ENCODE results near the gene GABBR2. TPM values are rescaled to one million over a fixed set of nuclear protein-coding genes. Genes with fewer than 3 reads are reported as not detected.
"Not testable (repeated sequence)": the region's sequence is repeated elsewhere in the genome, so short reads cannot be mapped to it uniquely, and the experiment has no call there.

GABBR2 gene
- polyA plus RNA-seq, 1 donor = 0.69 TPM

- no peaks in the 10 kb centered on the region for H3K27me3 ChIP-seq (ENCODE audit: control insufficient read depth, insufficient read depth, low read length)
- no peak overlapping the region for H3K27ac ChIP-seq (ENCODE audit: low read length)
- no peaks in the 10 kb centered on the region for H3K36me3 ChIP-seq (ENCODE audit: control insufficient read depth, insufficient read depth, low read length)
- no peak overlapping the region for H3K4me3 ChIP-seq (ENCODE audit: low read length)
- WGBS (ENCODE audit: insufficient coverage, low lambda C conversion rate) = no CpG with 5 or more reads among the region's 2 CpGs
- DNase-seq = no peak
- H3K9me3 ChIP-seq (ENCODE audit: control insufficient read depth, low read depth, low read length) = peaks cover 3% of the 10 kb centered on the region
- no peaks in the 10 kb centered on the region for H3K4me1 ChIP-seq (ENCODE audit: control insufficient read depth, insufficient read depth, low read length)
Measured at GRCh38 chr9:98503867-98504266, 204.9 kb downstream of the GABBR2 start.

- H3K27me3 ChIP-seq (ENCODE audit: control insufficient read depth, insufficient read depth, low read length) = no peaks in the 10 kb centered on the region
- H3K4me3 ChIP-seq (ENCODE audit: low read length) = no peak overlapping the region
- H3K36me3 ChIP-seq (ENCODE audit: control insufficient read depth, insufficient read depth, low read length) = no peaks in the 10 kb centered on the region
- no peaks in the 10 kb centered on the region for H3K4me1 ChIP-seq (ENCODE audit: control insufficient read depth, insufficient read depth, low read length)
- no peaks in the 10 kb centered on the region for H3K9me3 ChIP-seq (ENCODE audit: control insufficient read depth, low read depth, low read length)
- DNase-seq = peak; percentile 34 to 62
- WGBS (ENCODE audit: insufficient coverage, low lambda C conversion rate) = no CpG with 5 or more reads among the region's 5 CpGs
- no peak overlapping the region for H3K27ac ChIP-seq (ENCODE audit: low read length)
Measured at GRCh38 chr9:98502976-98503325, 205.8 kb downstream of the GABBR2 start.

GRCh38 chr9:98502311-98502975, 206.3 kb downstream of the GABBR2 start:
- Histone ChIP-seq H3K27me3 (ENCODE audit: control insufficient read depth, insufficient read depth, low read length) (no peaks in the 10 kb centered on the region), H3K9me3 (ENCODE audit: control insufficient read depth, low read depth, low read length) (no peaks in the 10 kb centered on the region), H3K27ac (ENCODE audit: low read length) (no peak overlapping the region), H3K4me1 (ENCODE audit: control insufficient read depth, insufficient read depth, low read length) (no peaks in the 10 kb centered on the region), H3K36me3 (ENCODE audit: control insufficient read depth, insufficient read depth, low read length) (no peaks in the 10 kb centered on the region), H3K4me3 (ENCODE audit: low read length) (no peak overlapping the region)
- no peak for DNase-seq
- 100% methylated on average over 1 of the region's 6 CpGs for WGBS (ENCODE audit: insufficient coverage, low lambda C conversion rate)

- Histone ChIP-seq H3K9me3 (ENCODE audit: control insufficient read depth, low read depth, low read length) (no peaks in the 10 kb centered on the region), H3K4me1 (ENCODE audit: control insufficient read depth, insufficient read depth, low read length) (no peaks in the 10 kb centered on the region), H3K27ac (ENCODE audit: low read length) (no peak overlapping the region), H3K36me3 (ENCODE audit: control insufficient read depth, insufficient read depth, low read length) (no peaks in the 10 kb centered on the region), H3K27me3 (ENCODE audit: control insufficient read depth, insufficient read depth, low read length) (no peaks in the 10 kb centered on the region), H3K4me3 (ENCODE audit: low read length) (no peak overlapping the region)
- 67% methylated on average over 1 of the region's 8 CpGs for WGBS (ENCODE audit: insufficient coverage, low lambda C conversion rate)
- DNase-seq = no peak
Measured at GRCh38 chr9:98501819-98502218, 206.9 kb downstream of the GABBR2 start.

GRCh38 chr9:98501259-98501658, 207.5 kb downstream of the GABBR2 start:
- not testable (repeated sequence) for H3K4me1 ChIP-seq (ENCODE audit: control insufficient read depth, insufficient read depth, low read length); H3K9me3 ChIP-seq (ENCODE audit: control insufficient read depth, low read depth, low read length); H3K27me3 ChIP-seq (ENCODE audit: control insufficient read depth, insufficient read depth, low read length); H3K4me3 ChIP-seq (ENCODE audit: low read length); H3K36me3 ChIP-seq (ENCODE audit: control insufficient read depth, insufficient read depth, low read length); DNase-seq; H3K27ac ChIP-seq (ENCODE audit: low read length)
- no CpG with 5 or more reads among the region's 8 CpGs for WGBS (ENCODE audit: insufficient coverage, low lambda C conversion rate)

DNA sequence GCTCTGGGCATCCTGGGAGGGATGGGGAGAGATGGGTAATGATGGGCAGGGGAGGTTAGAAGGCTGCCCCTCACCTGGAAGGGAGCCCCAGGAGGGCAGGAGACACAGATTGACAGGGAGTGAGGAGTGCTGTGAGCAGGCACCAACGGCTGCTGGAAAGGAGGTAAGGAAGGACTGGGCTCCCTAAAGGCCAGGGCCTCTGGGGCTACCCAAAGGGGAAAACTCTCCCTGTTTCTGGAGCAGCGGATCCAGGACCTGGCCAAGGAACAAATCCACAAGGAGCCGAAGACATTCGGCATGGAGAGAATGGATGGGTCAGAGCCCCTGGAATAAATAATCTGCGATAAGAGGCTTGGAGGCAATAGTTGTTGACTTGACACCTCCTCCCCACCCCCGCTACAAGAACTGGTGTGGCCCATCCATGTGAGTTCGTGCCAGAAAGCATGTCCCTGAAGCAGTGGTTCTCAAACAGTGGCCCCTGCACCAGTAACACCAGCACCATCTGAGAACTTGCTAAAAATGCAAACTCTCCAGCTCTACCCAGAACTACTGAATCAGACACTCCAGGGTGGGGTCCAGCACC, 208.3 kb downstream of the GABBR2 start:
- H3K27ac ChIP-seq (ENCODE audit: low read length) = no peak overlapping the region
- H3K9me3 ChIP-seq (ENCODE audit: control insufficient read depth, low read depth, low read length) = no peaks in the 10 kb centered on the region
- H3K36me3 ChIP-seq (ENCODE audit: control insufficient read depth, insufficient read depth, low read length) = no peaks in the 10 kb centered on the region
- H3K4me1 ChIP-seq (ENCODE audit: control insufficient read depth, insufficient read depth, low read length) = no peaks in the 10 kb centered on the region
- no peaks in the 10 kb centered on the region for H3K27me3 ChIP-seq (ENCODE audit: control insufficient read depth, insufficient read depth, low read length)
- no peak overlapping the region for H3K4me3 ChIP-seq (ENCODE audit: low read length)
- WGBS (ENCODE audit: insufficient coverage, low lambda C conversion rate) = 60% methylated on average over 1 of the region's 7 CpGs
- DNase-seq = no peak

DNA sequence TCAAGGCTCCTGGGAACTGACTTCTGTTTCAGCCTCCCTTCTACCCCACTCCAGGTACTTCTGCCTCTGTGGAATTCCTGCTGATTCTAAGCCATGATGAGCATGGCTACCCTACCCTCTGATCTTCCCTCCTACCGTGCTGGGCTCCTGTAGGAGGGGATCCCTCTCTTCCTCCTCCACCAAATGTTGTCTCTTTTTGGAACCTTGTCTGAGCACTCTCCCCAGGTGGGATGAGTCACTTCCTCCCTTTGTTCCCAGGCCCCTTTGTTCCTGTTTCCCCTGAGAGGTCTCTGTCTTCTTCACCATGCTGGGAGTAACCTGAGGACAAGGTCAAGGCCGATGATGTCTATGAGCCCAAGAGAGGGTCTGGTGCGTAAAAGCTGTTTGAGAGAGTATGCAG, 213.2 kb downstream of the GABBR2 start:
- no peaks in the 10 kb centered on the region for H3K27me3 ChIP-seq (ENCODE audit: control insufficient read depth, insufficient read depth, low read length)
- H3K4me1 ChIP-seq (ENCODE audit: control insufficient read depth, insufficient read depth, low read length) = no peaks in the 10 kb centered on the region
- H3K27ac ChIP-seq (ENCODE audit: low read length) = no peak overlapping the region
- no peak for DNase-seq
- no peak overlapping the region for H3K4me3 ChIP-seq (ENCODE audit: low read length)
- no peaks in the 10 kb centered on the region for H3K9me3 ChIP-seq (ENCODE audit: control insufficient read depth, low read depth, low read length)
- H3K36me3 ChIP-seq (ENCODE audit: control insufficient read depth, insufficient read depth, low read length) = no peaks in the 10 kb centered on the region
- WGBS (ENCODE audit: insufficient coverage, low lambda C conversion rate) = no CpG with 5 or more reads among the region's 3 CpGs

DNA sequence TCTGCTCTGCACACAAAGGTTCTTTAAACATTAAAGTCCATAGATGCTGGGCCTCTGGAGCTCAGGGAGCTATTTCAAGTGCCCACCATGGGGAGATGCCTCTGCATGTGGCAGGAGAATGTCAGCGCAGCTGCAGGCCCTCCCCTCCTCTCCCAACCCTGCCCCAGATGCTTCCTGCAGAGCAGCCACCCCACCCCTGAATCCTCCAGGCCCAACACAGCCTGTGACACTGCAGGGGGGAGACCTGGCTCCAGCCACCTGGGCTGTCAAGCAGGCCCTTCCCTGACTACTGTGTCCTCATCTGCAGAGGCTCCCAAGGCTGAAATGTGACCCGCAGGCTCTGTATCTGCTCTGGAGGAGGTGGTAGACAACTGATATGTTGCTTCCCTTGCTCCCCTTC, 213.9 kb downstream of the GABBR2 start:
- no peak for DNase-seq
- Histone ChIP-seq H3K4me1 (ENCODE audit: control insufficient read depth, insufficient read depth, low read length) (no peaks in the 10 kb centered on the region), H3K36me3 (ENCODE audit: control insufficient read depth, insufficient read depth, low read length) (no peaks in the 10 kb centered on the region), H3K4me3 (ENCODE audit: low read length) (no peak overlapping the region), H3K27me3 (ENCODE audit: control insufficient read depth, insufficient read depth, low read length) (no peaks in the 10 kb centered on the region), H3K27ac (ENCODE audit: low read length) (no peak overlapping the region), H3K9me3 (ENCODE audit: control insufficient read depth, low read depth, low read length) (no peaks in the 10 kb centered on the region)
- WGBS (ENCODE audit: insufficient coverage, low lambda C conversion rate) = no CpG with 5 or more reads among the region's 2 CpGs

DNA sequence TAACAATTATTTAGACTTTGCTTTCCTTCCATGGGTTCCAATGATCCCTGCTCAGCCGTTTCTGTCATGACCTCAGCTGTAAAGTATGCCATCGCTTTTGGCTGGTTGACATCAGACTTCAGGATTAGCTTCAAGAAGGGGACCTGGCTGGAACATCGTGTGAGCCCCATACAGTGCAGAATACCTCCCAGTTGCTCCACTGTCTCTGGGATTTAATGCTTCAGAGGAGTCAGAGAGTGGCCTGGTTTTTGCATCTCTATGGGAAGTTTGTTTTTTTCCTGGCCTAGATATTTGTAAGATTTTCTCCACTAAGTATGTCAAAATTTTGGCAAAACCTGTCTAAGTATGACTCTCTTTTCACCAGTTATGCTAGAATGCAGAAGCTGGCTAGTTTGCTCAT, 216.9 kb downstream of the GABBR2 start:
- DNase-seq = no peak
- Histone ChIP-seq H3K4me3 (ENCODE audit: low read length) (no peak overlapping the region), H3K4me1 (ENCODE audit: control insufficient read depth, insufficient read depth, low read length) (no peaks in the 10 kb centered on the region), H3K27me3 (ENCODE audit: control insufficient read depth, insufficient read depth, low read length) (no peaks in the 10 kb centered on the region), H3K9me3 (ENCODE audit: control insufficient read depth, low read depth, low read length) (no peaks in the 10 kb centered on the region), H3K36me3 (ENCODE audit: control insufficient read depth, insufficient read depth, low read length) (no peaks in the 10 kb centered on the region), H3K27ac (ENCODE audit: low read length) (no peak overlapping the region)
- no CpG with 5 or more reads among the region's 3 CpGs for WGBS (ENCODE audit: insufficient coverage, low lambda C conversion rate)

DNA sequence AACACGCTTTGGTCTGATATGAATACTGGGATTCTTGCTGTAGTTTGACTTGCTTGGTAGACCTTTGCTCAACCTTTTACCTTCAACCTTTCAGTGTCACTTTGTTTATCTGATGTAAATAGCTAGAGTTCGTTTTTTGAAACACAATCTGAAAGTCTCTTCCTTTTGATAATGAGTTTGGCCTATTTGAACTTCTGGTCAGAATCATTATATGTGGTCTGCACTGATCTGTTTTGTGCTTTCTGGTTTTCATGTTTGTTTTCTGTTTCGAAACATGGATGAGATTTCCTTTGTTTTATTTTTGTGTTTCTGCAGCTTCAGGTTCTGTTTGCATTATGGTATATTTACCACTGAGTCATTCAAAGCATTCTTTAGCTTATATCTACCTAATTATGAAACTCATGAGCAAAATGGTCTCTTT, 217.5 kb downstream of the GABBR2 start:
- H3K27me3 ChIP-seq (ENCODE audit: control insufficient read depth, insufficient read depth, low read length) = no peaks in the 10 kb centered on the region
- H3K9me3 ChIP-seq (ENCODE audit: control insufficient read depth, low read depth, low read length) = no peaks in the 10 kb centered on the region
- no peaks in the 10 kb centered on the region for H3K36me3 ChIP-seq (ENCODE audit: control insufficient read depth, insufficient read depth, low read length)
- no peak overlapping the region for H3K4me3 ChIP-seq (ENCODE audit: low read length)
- no peak for DNase-seq
- H3K4me1 ChIP-seq (ENCODE audit: control insufficient read depth, insufficient read depth, low read length) = no peaks in the 10 kb centered on the region
- H3K27ac ChIP-seq (ENCODE audit: low read length) = no peak overlapping the region
- 45% methylated on average over 2 of the region's 3 CpGs for WGBS (ENCODE audit: insufficient coverage, low lambda C conversion rate)
